ENCODE measurements around the gene MICAL2.
A peak's percentile ranks its signal among the peaks of the same experiment; 100 is the strongest.

Gene MICAL2

GRCh38 chr11:12077535-12078280 is 32.7 kb upstream of the MICAL2 start:
- Histone ChIP-seq H3K36me3 (ENCODE audit: control insufficient read depth, insufficient read depth, low read length) (no peaks in the 10 kb centered on the region), H3K4me1 (ENCODE audit: control insufficient read depth, insufficient read depth, low read length, poor library complexity, severe bottlenecking) (peaks cover 14% of the 10 kb centered on the region), H3K9me3 (ENCODE audit: control insufficient read depth, low read length) (peaks cover 10% of the 10 kb centered on the region), H3K4me3 (ENCODE audit: extremely low read depth, insufficient read depth, low read length, poor library complexity, severe bottlenecking) (no peak overlapping the region), H3K27ac (ENCODE audit: low read depth, low read length, severe bottlenecking) (no peak overlapping the region)
- WGBS, 2 experiments (ENCODE audit: insufficient coverage in 2 of 2), result 90 to 95% methylated on average over 4 to 5 of the region's 7 CpGs

- H3K4me3 ChIP-seq (ENCODE audit: extremely low read depth, insufficient read depth, low read length, poor library complexity, severe bottlenecking), result no peak overlapping the region
- peaks cover 9% of the 10 kb centered on the region for H3K9me3 ChIP-seq (ENCODE audit: control insufficient read depth, low read length)
- peak overlapping the region; percentile 65 for H3K27ac ChIP-seq (ENCODE audit: low read depth, low read length, severe bottlenecking)
- no peaks in the 10 kb centered on the region for H3K36me3 ChIP-seq (ENCODE audit: control insufficient read depth, insufficient read depth, low read length)
- 33 to 61% methylated on average over 5 of the region's 13 CpGs for WGBS, 2 experiments (ENCODE audit: insufficient coverage in 2 of 2)
- H3K4me1 ChIP-seq (ENCODE audit: control insufficient read depth, insufficient read depth, low read length, poor library complexity, severe bottlenecking), result peaks cover 16% of the 10 kb centered on the region
Measured at GRCh38 chr11:12079726-12080556, 30.4 kb upstream of the MICAL2 start.

- Histone ChIP-seq H3K9me3 (ENCODE audit: control insufficient read depth, low read length) (no peaks in the 10 kb centered on the region), H3K36me3 (ENCODE audit: control insufficient read depth, insufficient read depth, low read length) (no peaks in the 10 kb centered on the region), H3K27ac (ENCODE audit: low read depth, low read length, severe bottlenecking) (no peak overlapping the region), H3K4me3 (ENCODE audit: extremely low read depth, insufficient read depth, low read length, poor library complexity, severe bottlenecking) (no peak overlapping the region), H3K4me1 (ENCODE audit: control insufficient read depth, insufficient read depth, low read length, poor library complexity, severe bottlenecking) (peaks cover 34% of the 10 kb centered on the region)
- WGBS, 2 experiments (ENCODE audit: insufficient coverage in 2 of 2), result 100% methylated on average over 1 of the region's 1 CpG
Measured at GRCh38 chr11:12083380-12083779, 27.0 kb upstream of the MICAL2 start.

GRCh38 chr11:12084256-12084655 is 26.1 kb upstream of the MICAL2 start:
- Histone ChIP-seq H3K36me3 (ENCODE audit: control insufficient read depth, insufficient read depth, low read length) (no peaks in the 10 kb centered on the region), H3K9me3 (ENCODE audit: control insufficient read depth, low read length) (no peaks in the 10 kb centered on the region), H3K27ac (ENCODE audit: low read depth, low read length, severe bottlenecking) (no peak overlapping the region), H3K4me3 (ENCODE audit: extremely low read depth, insufficient read depth, low read length, poor library complexity, severe bottlenecking) (no peak overlapping the region), H3K4me1 (ENCODE audit: control insufficient read depth, insufficient read depth, low read length, poor library complexity, severe bottlenecking) (peaks cover 43% of the 10 kb centered on the region)

- peaks cover 47% of the 10 kb centered on the region for H3K4me1 ChIP-seq (ENCODE audit: control insufficient read depth, insufficient read depth, low read length, poor library complexity, severe bottlenecking)
- H3K4me3 ChIP-seq (ENCODE audit: extremely low read depth, insufficient read depth, low read length, poor library complexity, severe bottlenecking), result no peak overlapping the region
- no peaks in the 10 kb centered on the region for H3K36me3 ChIP-seq (ENCODE audit: control insufficient read depth, insufficient read depth, low read length)
- H3K27ac ChIP-seq (ENCODE audit: low read depth, low read length, severe bottlenecking), result peak overlapping the region; percentile 96
- 89 to 93% methylated on average over 7 to 10 of the region's 11 CpGs for WGBS, 2 experiments (ENCODE audit: insufficient coverage in 2 of 2)
- H3K9me3 ChIP-seq (ENCODE audit: control insufficient read depth, low read length), result no peaks in the 10 kb centered on the region
Measured at GRCh38 chr11:12085371-12086251, 24.8 kb upstream of the MICAL2 start.

- 31 to 36% methylated on average over 3 of the region's 3 CpGs for WGBS, 2 experiments (ENCODE audit: insufficient coverage in 2 of 2)
- Histone ChIP-seq H3K4me3 (ENCODE audit: extremely low read depth, insufficient read depth, low read length, poor library complexity, severe bottlenecking) (peak overlapping the region; percentile 6), H3K4me1 (ENCODE audit: control insufficient read depth, insufficient read depth, low read length, poor library complexity, severe bottlenecking) (peaks cover 49% of the 10 kb centered on the region), H3K36me3 (ENCODE audit: control insufficient read depth, insufficient read depth, low read length) (no peaks in the 10 kb centered on the region), H3K9me3 (ENCODE audit: control insufficient read depth, low read length) (no peaks in the 10 kb centered on the region), H3K27ac (ENCODE audit: low read depth, low read length, severe bottlenecking) (peak overlapping the region; percentile 96)
Measured at GRCh38 chr11:12086271-12087074, 23.9 kb upstream of the MICAL2 start.

GRCh38 chr11:12087075-12088004 is 23.1 kb upstream of the MICAL2 start:
- Histone ChIP-seq H3K9me3 (ENCODE audit: control insufficient read depth, low read length) (no peaks in the 10 kb centered on the region), H3K4me1 (ENCODE audit: control insufficient read depth, insufficient read depth, low read length, poor library complexity, severe bottlenecking) (peaks cover 56% of the 10 kb centered on the region), H3K27ac (ENCODE audit: low read depth, low read length, severe bottlenecking) (peak overlapping the region; percentile 96), H3K4me3 (ENCODE audit: extremely low read depth, insufficient read depth, low read length, poor library complexity, severe bottlenecking) (peak overlapping the region; percentile 6), H3K36me3 (ENCODE audit: control insufficient read depth, insufficient read depth, low read length) (no peaks in the 10 kb centered on the region)
- 87 to 92% methylated on average over 4 to 5 of the region's 7 CpGs for WGBS, 2 experiments (ENCODE audit: insufficient coverage in 2 of 2)

GRCh38 chr11:12088047-12088481 is 22.3 kb upstream of the MICAL2 start:
- Histone ChIP-seq H3K36me3 (ENCODE audit: control insufficient read depth, insufficient read depth, low read length) (no peaks in the 10 kb centered on the region), H3K9me3 (ENCODE audit: control insufficient read depth, low read length) (no peaks in the 10 kb centered on the region), H3K4me1 (ENCODE audit: control insufficient read depth, insufficient read depth, low read length, poor library complexity, severe bottlenecking) (peaks cover 57% of the 10 kb centered on the region), H3K27ac (ENCODE audit: low read depth, low read length, severe bottlenecking) (peak overlapping the region; percentile 24), H3K4me3 (ENCODE audit: extremely low read depth, insufficient read depth, low read length, poor library complexity, severe bottlenecking) (no peak overlapping the region)
- 91% methylated on average over 4 of the region's 7 CpGs; no CpG with 5 or more reads in 1 of the 2 experiments for WGBS, 2 experiments (ENCODE audit: insufficient coverage in 2 of 2)

GRCh38 chr11:12088531-12088930 is 21.9 kb upstream of the MICAL2 start:
- 94 to 95% methylated on average over 5 of the region's 9 CpGs for WGBS, 2 experiments (ENCODE audit: insufficient coverage in 2 of 2)
- Histone ChIP-seq H3K36me3 (ENCODE audit: control insufficient read depth, insufficient read depth, low read length) (no peaks in the 10 kb centered on the region), H3K4me3 (ENCODE audit: extremely low read depth, insufficient read depth, low read length, poor library complexity, severe bottlenecking) (no peak overlapping the region), H3K27ac (ENCODE audit: low read depth, low read length, severe bottlenecking) (no peak overlapping the region), H3K4me1 (ENCODE audit: control insufficient read depth, insufficient read depth, low read length, poor library complexity, severe bottlenecking) (peaks cover 57% of the 10 kb centered on the region), H3K9me3 (ENCODE audit: control insufficient read depth, low read length) (no peaks in the 10 kb centered on the region)
